Measurements from ENCODE around the gene LMF1.

Gene LMF1

DNA sequence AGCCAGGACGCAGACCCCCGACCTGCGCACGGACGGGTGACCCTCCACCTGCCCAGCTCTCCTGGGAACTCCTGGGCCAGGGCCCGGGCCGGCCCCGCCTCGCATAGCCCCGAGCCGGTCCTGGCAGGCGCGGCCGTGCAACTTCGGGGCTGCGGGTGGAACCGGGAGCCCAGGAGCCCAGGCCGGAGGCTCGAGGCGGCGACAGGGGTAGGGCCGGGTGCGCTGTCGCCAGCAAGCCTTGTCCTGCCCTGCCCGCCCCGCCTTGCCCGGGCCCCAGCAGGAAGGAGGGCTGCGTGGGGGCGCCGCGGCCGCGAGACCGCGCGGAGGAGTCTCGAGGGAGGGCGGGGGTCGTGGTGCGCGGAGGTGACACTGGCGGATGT, 408 bp downstream of the LMF1 start:
- TF ChIP-seq, protein P1, sequence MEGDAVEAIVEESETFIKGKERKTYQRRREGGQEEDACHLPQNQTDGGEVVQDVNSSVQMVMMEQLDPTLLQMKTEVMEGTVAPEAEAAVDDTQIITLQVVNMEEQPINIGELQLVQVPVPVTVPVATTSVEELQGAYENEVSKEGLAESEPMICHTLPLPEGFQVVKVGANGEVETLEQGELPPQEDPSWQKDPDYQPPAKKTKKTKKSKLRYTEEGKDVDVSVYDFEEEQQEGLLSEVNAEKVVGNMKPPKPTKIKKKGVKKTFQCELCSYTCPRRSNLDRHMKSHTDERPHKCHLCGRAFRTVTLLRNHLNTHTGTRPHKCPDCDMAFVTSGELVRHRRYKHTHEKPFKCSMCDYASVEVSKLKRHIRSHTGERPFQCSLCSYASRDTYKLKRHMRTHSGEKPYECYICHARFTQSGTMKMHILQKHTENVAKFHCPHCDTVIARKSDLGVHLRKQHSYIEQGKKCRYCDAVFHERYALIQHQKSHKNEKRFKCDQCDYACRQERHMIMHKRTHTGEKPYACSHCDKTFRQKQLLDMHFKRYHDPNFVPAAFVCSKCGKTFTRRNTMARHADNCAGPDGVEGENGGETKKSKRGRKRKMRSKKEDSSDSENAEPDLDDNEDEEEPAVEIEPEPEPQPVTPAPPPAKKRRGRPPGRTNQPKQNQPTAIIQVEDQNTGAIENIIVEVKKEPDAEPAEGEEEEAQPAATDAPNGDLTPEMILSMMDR (IDR thresholded peaks at IDR 0.05; ENCODE audit: low read depth, low read length, missing control alignments), result no peak
- peak overlapping the region; percentile 74 for H3K4me3 ChIP-seq (ENCODE audit: low read depth, low read length)
- DNase-seq (ENCODE audit: low read depth), result no peak

DNA sequence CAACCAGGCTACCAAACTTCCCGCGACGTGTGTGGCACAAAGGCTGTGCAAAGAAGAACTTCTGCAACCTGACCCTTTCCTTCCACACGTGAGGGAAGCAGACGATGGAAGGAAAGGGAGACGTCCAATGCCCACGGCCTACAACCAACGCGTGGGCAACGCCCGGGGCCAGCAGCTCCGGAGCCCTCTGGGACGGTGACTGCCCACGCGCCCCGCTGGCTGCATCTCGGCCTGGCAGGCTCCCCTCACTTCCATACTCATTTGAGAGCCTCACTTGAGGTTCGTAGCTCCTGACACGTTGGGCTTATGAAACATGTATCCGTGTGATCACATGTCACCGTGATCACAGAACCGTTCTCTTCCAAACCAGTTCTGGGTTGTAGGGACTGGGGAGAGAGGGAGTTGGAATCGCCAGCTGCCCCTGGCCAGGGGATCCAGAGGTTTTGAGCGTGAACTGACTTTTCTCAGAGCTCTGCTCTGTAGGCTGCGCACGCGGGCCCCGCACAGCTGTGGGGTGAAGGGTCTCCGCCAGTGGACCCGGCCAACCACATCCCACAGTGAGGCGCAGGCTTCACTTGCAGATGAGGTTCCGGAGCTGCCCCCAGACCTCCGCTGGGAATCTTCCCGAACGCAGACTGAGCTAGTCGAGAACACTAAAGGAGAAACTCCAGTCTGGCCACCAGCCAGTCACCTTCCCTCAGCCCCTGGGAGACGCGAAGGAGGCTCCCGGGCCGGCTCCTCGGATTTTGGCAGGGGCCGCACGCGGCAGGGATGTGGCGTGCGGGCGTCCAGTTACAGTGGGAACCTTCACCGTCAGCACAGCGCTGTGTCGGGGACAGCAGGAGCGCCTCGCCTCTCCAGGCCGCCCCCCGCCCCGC, 1.0 kb downstream of the LMF1 start:
- peak overlapping the region; percentile 74 for H3K4me3 ChIP-seq (ENCODE audit: low read depth, low read length)
- no peak for DNase-seq (ENCODE audit: low read depth)
- TF ChIP-seq, protein P1 (IDR thresholded peaks at IDR 0.05; ENCODE audit: low read depth, low read length, missing control alignments), result no peak

- no peak overlapping the region for H3K4me3 ChIP-seq (ENCODE audit: low read depth, low read length)
- TF ChIP-seq, protein P1 (IDR thresholded peaks at IDR 0.05; ENCODE audit: low read depth, low read length, missing control alignments), result no peak
Observed at GRCh38 chr16:968620-969019, 2.2 kb downstream of the LMF1 start.

GRCh38 chr16:967546-968295, 3.1 kb downstream of the LMF1 start:
- TF ChIP-seq, protein P1 (IDR thresholded peaks at IDR 0.05; ENCODE audit: low read depth, low read length, missing control alignments), result no peak
- no peak for DNase-seq (ENCODE audit: low read depth)
- no peak overlapping the region for H3K4me3 ChIP-seq (ENCODE audit: low read depth, low read length)

More at GRCh38 chr16:968620-969019, 2.2 kb downstream of the LMF1 start:
- no peak for DNase-seq (ENCODE audit: low read depth)

- DNase-seq (ENCODE audit: low read depth), result no peak
- TF ChIP-seq, protein P1 (IDR thresholded peaks at IDR 0.05; ENCODE audit: low read depth, low read length, missing control alignments), result no peak
- no peak overlapping the region for H3K4me3 ChIP-seq (ENCODE audit: low read depth, low read length)
Observed at GRCh38 chr16:967077-967541, 3.7 kb downstream of the LMF1 start.

DNA sequence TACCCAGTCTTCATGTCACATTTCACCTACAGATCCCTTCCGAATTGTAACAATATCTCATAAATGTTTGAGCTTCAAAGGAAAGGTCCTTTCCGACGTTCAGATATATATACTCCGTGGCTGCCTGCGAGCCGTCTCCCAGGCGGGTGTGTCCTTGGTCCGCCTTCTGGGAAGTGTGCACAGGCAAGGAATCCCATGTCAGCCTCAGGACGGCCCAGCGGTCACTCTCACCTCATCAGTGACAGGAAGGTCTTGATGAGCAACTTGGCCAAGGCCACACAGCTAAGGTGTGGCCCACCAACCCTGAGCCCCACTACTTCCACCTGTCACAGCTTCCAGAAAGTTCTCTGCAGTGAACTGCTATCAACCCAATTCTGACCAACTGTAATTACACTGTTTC, 4.3 kb downstream of the LMF1 start:
- TF ChIP-seq, protein P1 (IDR thresholded peaks at IDR 0.05; ENCODE audit: low read depth, low read length, missing control alignments), result no peak
- no peak for DNase-seq (ENCODE audit: low read depth)
- H3K4me3 ChIP-seq (ENCODE audit: low read depth, low read length), result no peak overlapping the region

Data from GM12864 (cell line).